PC-3 (cell line): Measurements from ENCODE around the gene AUTS2. TPM values are rescaled to one million over a fixed set of nuclear protein-coding genes. Genes with fewer than 3 reads are reported as not detected.

ENCODE experiments used
- ATAC-seq: fragments of 200-7000 bp; cut with Tn5 transposase; 2 replicates; pipeline ENCODE4 v1.9.1; 2020; ENCODE audit warnings: mild to moderate bottlenecking, moderate library complexity
- BruUV-seq: library from RNA; stranded (reverse); fragments of 400-500 nt; replicated peaks from 2 replicates; lab custom pipeline; 2021; lab: Mats Ljungman, UMichigan
- CTCF ChIA-PET: fragments of 300-600 bp; sonication (Branson Sonifier 250); formaldehyde crosslinking; loops from one replicate; lab custom pipeline; 2022; ENCODE audit warnings: antibody characterized with exemption; lab: Charles Lee
- POLR2A ChIA-PET: fragments of 300-600 bp; sonication (Branson Sonifier 250); formaldehyde crosslinking; loops from one replicate; lab custom pipeline; 2022; ENCODE audit warnings: antibody characterized with exemption; ENCODE audit not compliant: unreplicated experiment; lab: Charles Lee
- DNase-seq: peaks from one replicate; pipeline ENCODE4 v3.0.0-alpha.2; 2015
- H2AFZ ChIP-seq: fragments of 300-600 bp; sonication (generic); 2 replicates; pipeline ENCODE4 v1.6.0; 2016; ENCODE audit warnings: antibody characterized with exemption, low read length
- H3F3A ChIP-seq: fragments of 300-600 bp; sonication (generic); one replicate; pipeline ENCODE4 v1.6.0; 2017; ENCODE audit warnings: antibody characterized with exemption, low read length, control low read depth, mild to moderate bottlenecking; ENCODE audit not compliant: unreplicated experiment
- H3K27ac ChIP-seq: fragments of 300-600 bp; sonication (generic); 2 replicates; pipeline ENCODE4 v1.5.1; 2016; ENCODE audit warnings: mild to moderate bottlenecking, low read length
- H3K27me3 ChIP-seq: fragments of 300-600 bp; sonication (generic); 2 replicates; pipeline ENCODE4 v1.6.1; 2016; ENCODE audit warnings: low read length, mixed read lengths
- H3K36me3 ChIP-seq: fragments of 300-600 bp; sonication (generic); 2 replicates; pipeline ENCODE4 v1.6.1; 2016; ENCODE audit warnings: low read depth, mixed run types, low read length, mixed read lengths
- H3K4me1 ChIP-seq: fragments of 300-600 bp; sonication (generic); 2 replicates; pipeline ENCODE4 v1.5.1; 2016; ENCODE audit warnings: low read length; ENCODE audit not compliant: insufficient read depth
- H3K4me2 ChIP-seq: fragments of 300-600 bp; sonication (generic); 2 replicates; pipeline ENCODE4 v1.6.0; 2016; ENCODE audit warnings: low read length
- H3K4me3 ChIP-seq: fragments of 300-600 bp; sonication (generic); 2 replicates; pipeline ENCODE4 v1.5.1; 2016; ENCODE audit warnings: mild to moderate bottlenecking, low read length, mixed read lengths
- H3K79me2 ChIP-seq: fragments of 300-600 bp; sonication (generic); 2 replicates; pipeline ENCODE4 v1.6.1; 2017; ENCODE audit warnings: low read length, mixed read lengths
- H3K9ac ChIP-seq: fragments of 300-600 bp; sonication (generic); 2 replicates; pipeline ENCODE4 v1.6.0; 2016; ENCODE audit warnings: mild to moderate bottlenecking, low read length
- H3K9me2 ChIP-seq: fragments of 300-600 bp; sonication (generic); replicated peaks from 2 replicates; pipeline ENCODE4 v1.6.1; 2016; ENCODE audit warnings: mixed run types, low read length, mixed read lengths
- H3K9me3 ChIP-seq: fragments of 300-600 bp; sonication (generic); 2 replicates; pipeline ENCODE4 v1.6.1; 2016; ENCODE audit warnings: low read length, mixed read lengths
- H4K20me1 ChIP-seq: fragments of 300-600 bp; sonication (generic); 2 replicates; pipeline ENCODE4 v1.6.1; 2016; ENCODE audit warnings: low read length, mixed read lengths
- EZH2 ChIP-seq: fragments of 300-600 bp; sonication (generic); IDR thresholded peaks from one replicate; pipeline ENCODE4 v1.6.1; 2017; ENCODE audit warnings: antibody characterized with exemption, mild to moderate bottlenecking, low read length; ENCODE audit not compliant: unreplicated experiment
- EZH2phosphoT487 ChIP-seq: fragments of 300-600 bp; sonication (generic); IDR thresholded peaks from 2 replicates; pipeline ENCODE4 v1.6.1; 2018; ENCODE audit warnings: mild to moderate bottlenecking, antibody characterized with exemption, low read length, borderline replicate concordance
- intact Hi-C: fragments of 100-400 bp; cut with micrococcal nuclease; formaldehyde crosslinking; loops from 2 replicates; pipeline ENCODE4 v1.9.0; 2023
- total RNA-seq: library from RNA; depleted of rRNA; stranded (reverse); fragments of >200 nt; gene quantifications from 2 replicates; pipeline ENCODE4 v1.2.3, GENCODE V29; 2014
- TF ChIP-seq, protein P1 (sequence below): fragments of 300-600 bp; sonication (generic); conservative IDR thresholded peaks from 2 replicates; pipeline ENCODE4 v1.5.1; 2017; ENCODE audit warnings: antibody characterized with exemption, low read depth, mild to moderate bottlenecking, low read length

Gene AUTS2
- total RNA-seq, 1 experiment from 2014 or later = not detected

DNA sequence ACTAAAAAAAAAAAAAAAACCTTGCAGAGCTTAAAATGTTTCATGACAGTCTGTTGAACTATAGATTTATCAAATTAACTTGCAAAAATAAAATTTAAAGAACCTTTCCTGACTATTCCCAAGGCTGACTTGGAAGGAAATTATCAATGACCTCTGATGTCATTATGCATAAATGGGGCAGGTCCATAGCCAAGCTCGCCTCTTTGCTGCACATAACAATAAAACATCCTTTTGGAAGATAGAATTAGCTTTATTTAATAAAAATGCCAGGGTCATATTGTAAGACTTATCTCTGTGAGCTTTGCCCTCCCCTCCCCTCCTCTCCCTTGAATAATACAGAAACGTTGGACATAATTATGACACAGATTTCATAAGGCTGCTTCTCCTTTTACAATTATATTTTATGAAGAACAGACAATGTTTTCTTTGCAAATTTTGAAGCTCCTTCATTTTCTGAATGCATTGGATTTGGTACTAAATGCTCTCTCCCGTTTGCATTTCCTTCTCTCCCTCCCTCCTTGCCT is 444.8 kb downstream of the AUTS2 start:
- POLR2A ChIA-PET = no interaction called here
- H3K27me3 ChIP-seq = no peaks in the 10 kb centered on the region
- peaks cover 4% of the 10 kb centered on the region for H3K9me3 ChIP-seq
- DNase-seq (no peak), ATAC-seq (no peak)
- H3K4me1 ChIP-seq = no peaks in the 10 kb centered on the region
- no peak overlapping the region for H3K27ac ChIP-seq
- no peaks in the 10 kb centered on the region for H3K79me2 ChIP-seq
- BruUV-seq = no TSS peak
- intact Hi-C loops = no loop called here
- H4K20me1 ChIP-seq = no peaks in the 10 kb centered on the region
- no peak overlapping the region for H3K4me3 ChIP-seq
- H3K4me2 ChIP-seq = no peak overlapping the region
- H3K36me3 ChIP-seq = no peaks in the 10 kb centered on the region
- no peak overlapping the region for H2AFZ ChIP-seq
- TF ChIP-seq EZH2phosphoT487 = no peak
- TF ChIP-seq EZH2 = no peak
- TF ChIP-seq, protein P1, sequence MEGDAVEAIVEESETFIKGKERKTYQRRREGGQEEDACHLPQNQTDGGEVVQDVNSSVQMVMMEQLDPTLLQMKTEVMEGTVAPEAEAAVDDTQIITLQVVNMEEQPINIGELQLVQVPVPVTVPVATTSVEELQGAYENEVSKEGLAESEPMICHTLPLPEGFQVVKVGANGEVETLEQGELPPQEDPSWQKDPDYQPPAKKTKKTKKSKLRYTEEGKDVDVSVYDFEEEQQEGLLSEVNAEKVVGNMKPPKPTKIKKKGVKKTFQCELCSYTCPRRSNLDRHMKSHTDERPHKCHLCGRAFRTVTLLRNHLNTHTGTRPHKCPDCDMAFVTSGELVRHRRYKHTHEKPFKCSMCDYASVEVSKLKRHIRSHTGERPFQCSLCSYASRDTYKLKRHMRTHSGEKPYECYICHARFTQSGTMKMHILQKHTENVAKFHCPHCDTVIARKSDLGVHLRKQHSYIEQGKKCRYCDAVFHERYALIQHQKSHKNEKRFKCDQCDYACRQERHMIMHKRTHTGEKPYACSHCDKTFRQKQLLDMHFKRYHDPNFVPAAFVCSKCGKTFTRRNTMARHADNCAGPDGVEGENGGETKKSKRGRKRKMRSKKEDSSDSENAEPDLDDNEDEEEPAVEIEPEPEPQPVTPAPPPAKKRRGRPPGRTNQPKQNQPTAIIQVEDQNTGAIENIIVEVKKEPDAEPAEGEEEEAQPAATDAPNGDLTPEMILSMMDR = no peak
- H3K9me2 ChIP-seq = no peaks in the 10 kb centered on the region
- CTCF ChIA-PET = no interaction called here
- no peak overlapping the region for H3K9ac ChIP-seq
- H3F3A ChIP-seq = no peaks in the 10 kb centered on the region

DNA sequence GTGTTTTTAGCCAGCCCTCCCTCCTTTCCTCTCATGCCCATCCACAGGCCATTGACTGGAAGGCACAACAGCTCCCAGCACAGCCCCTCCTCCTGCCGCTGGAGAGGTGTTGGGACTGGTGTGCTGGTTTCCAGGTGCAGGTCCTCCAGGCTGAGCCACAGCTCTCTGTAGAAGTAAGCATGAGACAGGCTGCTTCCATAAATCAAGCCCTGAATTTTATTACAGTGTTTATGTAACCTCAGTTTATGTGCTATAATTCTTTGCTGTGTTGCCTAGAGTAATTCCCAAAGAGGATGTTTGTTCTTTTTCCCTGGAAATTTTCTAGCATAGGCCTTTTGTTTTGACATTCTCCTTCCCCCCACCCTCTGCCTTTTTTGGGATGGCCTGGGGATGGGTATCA is 445.8 kb downstream of the AUTS2 start:
- no peak overlapping the region for H2AFZ ChIP-seq
- no peak overlapping the region for H3K9ac ChIP-seq
- H3K27ac ChIP-seq = no peak overlapping the region
- H3K36me3 ChIP-seq = no peaks in the 10 kb centered on the region
- ATAC-seq = no peak
- H3K4me2 ChIP-seq = no peak overlapping the region
- no peaks in the 10 kb centered on the region for H3K4me1 ChIP-seq
- H3K9me3 ChIP-seq = peaks cover 4% of the 10 kb centered on the region; the same call in 1 of the 2 replicates
- BruUV-seq = no TSS peak
- ChIA-PET POLR2A (no interaction called here), CTCF (no interaction called here)
- no peak for DNase-seq
- no peaks in the 10 kb centered on the region for H3F3A ChIP-seq
- intact Hi-C loops = no loop called here
- no peaks in the 10 kb centered on the region for H3K9me2 ChIP-seq
- TF ChIP-seq EZH2phosphoT487 = no peak
- no peaks in the 10 kb centered on the region for H3K27me3 ChIP-seq
- no peak overlapping the region for H3K4me3 ChIP-seq
- H3K79me2 ChIP-seq = no peaks in the 10 kb centered on the region
- no peaks in the 10 kb centered on the region for H4K20me1 ChIP-seq

DNA sequence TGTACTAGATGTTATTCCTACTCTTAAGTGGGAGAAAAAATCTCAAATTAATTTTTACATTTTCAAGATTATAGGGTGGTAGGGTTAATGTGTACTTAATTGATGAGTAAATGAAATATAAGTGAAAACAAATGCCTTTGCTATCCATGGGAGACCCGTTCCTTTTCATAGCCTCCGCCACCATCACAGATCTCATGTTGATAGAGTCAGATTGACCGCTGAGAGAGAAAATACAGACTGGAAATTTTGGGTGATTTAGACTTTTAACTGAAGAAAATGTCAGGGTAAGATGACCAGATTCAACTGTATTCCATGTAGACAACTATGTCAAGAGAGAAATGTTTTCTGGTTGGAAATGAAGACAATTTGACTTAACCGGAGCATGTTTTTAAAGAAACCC is 446.2 kb downstream of the AUTS2 start:
- H3K9me3 ChIP-seq = peaks cover 4% of the 10 kb centered on the region; the same call in 1 of the 2 replicates
- no peaks in the 10 kb centered on the region for H3K36me3 ChIP-seq
- TF ChIP-seq, protein P1 = no peak
- no peak for TF ChIP-seq EZH2phosphoT487
- TF ChIP-seq EZH2 = no peak
- no peak overlapping the region for H3K9ac ChIP-seq
- BruUV-seq = no TSS peak
- CTCF ChIA-PET = no interaction called here
- no peaks in the 10 kb centered on the region for H3F3A ChIP-seq
- intact Hi-C loops = no loop called here
- H3K4me3 ChIP-seq = no peak overlapping the region
- no peak overlapping the region for H2AFZ ChIP-seq
- H4K20me1 ChIP-seq = no peaks in the 10 kb centered on the region
- no peaks in the 10 kb centered on the region for H3K9me2 ChIP-seq
- H3K27ac ChIP-seq = no peak overlapping the region
- no peaks in the 10 kb centered on the region for H3K79me2 ChIP-seq
- H3K4me1 ChIP-seq = no peaks in the 10 kb centered on the region
- H3K4me2 ChIP-seq = no peak overlapping the region
- DNase-seq = no peak
- H3K27me3 ChIP-seq = no peaks in the 10 kb centered on the region
- POLR2A ChIA-PET = no interaction called here
- ATAC-seq = no peak
